NCI-H226 (cell line): Measurements from ENCODE around the gene RASGRF2.
A peak's percentile ranks its signal among the peaks of the same experiment; 100 is the strongest.
"Not testable (repeated sequence)": the region's sequence is repeated elsewhere in the genome, so short reads cannot be mapped to it uniquely, and the experiment has no call there.

Source experiments
- DNase-seq: peaks from one replicate; pipeline ENCODE4 v3.0.0-alpha.2; 2015

The RASGRF2 gene

DNA sequence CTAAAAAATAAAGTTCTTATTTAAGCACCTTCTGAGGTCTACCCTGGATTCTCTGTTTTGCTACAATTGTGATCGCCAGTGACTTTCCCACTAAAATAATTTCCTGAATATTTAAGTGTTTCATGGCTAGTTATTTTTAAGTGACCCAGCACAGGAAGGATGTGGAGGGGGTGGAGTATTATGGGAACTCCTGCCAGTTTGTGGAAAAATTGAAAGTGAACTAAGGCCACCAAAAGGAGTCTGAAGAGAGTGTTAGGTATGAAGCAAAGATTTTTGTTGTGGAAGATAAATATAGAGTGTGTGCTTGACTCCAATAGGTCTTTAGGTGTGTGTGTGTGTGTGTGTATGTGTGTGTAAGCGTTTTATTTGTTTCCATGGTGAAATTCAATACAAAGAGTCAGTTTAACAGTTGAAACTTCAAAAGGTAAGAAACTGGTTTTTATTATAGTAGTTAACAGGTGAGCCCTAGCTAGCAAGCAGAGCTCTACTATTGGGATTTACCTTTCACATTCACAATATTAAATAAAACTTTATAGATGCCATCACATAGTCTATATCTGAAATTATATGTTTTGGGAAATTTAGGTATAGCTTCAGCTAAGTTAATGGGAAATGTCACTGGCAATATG, 25.6 kb downstream of the RASGRF2 start:
- DNase-seq: no peak

DNA sequence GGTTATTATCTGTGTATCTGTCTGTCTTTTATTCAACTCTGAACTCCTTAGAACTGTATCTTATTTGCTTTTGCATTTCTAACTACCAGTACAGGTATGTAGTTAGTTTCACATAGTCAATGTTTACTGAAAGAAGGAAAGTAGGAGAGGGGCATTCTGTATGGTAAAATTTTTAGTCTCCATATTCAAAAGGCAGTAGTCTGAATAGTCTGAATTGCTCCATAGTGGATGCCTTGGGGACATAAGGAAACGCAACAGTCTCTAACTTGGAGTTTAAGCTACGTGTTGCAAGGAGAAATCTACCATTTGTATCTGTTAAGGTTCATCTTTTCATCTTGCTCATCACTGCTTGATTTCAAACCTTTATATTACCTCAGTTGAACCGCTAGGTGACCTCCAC, 26.2 kb downstream of the RASGRF2 start:
- no peak for DNase-seq

- no peak for DNase-seq
These were observed 27.1 kb downstream of the RASGRF2 start for GRCh38 chr5:80987078-80987766.

- no peak for DNase-seq
These were observed 28.3 kb downstream of the RASGRF2 start for GRCh38 chr5:80988419-80988935.

GRCh38 chr5:80989883-80990282, 29.7 kb downstream of the RASGRF2 start:
- DNase-seq: no peak

GRCh38 chr5:80990527-80990926, 30.4 kb downstream of the RASGRF2 start:
- DNase-seq: no peak

DNA sequence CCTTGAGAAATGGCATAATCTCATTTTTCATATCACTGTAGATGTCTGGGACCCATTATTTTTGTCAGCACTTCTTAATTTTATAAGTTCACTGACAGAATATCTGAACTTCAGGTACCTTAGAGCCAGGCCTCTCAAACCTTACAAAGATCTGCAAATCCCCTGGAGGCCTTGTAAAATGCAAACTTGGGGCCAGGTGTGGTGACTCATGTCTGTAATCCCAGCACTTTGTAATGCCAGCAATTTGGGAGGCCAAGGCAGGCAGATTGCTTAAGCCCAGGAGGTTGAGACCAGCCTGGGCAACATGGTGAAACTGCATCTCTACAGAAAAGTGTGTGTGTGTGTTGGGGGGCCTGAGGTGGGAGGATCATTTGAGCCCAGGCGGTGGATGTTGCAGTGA, 30.8 kb downstream of the RASGRF2 start:
- peak; percentile 36 for DNase-seq

DNA sequence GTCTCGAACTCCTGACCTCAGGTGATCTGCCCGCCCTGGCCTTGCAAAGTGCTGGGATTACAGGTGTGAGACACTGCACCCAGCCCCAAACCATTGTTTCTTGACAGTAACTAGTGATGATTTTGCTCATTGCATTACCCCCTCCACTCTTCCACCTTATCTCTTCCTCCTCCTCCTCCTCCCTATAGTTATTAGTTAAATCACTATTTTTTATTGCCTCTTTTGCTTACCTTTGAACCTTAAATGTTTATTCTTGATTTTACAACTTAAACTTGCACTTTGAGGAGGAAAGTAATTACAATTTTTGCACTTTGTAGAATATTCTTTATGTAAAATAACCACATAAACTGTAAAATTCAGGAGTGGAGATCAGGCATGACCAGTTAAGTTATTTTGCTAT, 35.7 kb downstream of the RASGRF2 start:
- DNase-seq: no peak

- DNase-seq: no peak
These were observed 38.4 kb downstream of the RASGRF2 start for GRCh38 chr5:80998590-80998979.

- DNase-seq: no peak
These were observed 43.7 kb downstream of the RASGRF2 start for GRCh38 chr5:81003811-81004386.

DNA sequence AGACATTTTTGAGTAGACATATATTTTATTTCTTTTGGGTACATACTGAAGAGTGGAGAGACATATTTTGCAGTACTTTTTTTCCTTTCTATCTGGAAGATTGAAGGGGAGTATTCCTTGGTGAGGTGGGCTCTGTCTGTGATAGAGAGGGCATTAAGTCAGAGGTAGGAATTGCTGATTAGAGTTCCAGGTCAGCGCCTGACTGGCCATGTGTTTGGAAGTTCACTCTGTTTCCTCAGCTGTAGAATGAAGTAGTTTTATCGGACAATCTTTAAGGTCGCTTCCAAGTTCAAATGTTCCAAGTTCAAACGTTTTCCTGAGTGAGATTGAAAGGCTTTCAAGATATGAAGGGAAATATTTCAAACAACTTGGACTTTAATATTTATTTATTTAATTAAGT, 45.5 kb downstream of the RASGRF2 start:
- no peak for DNase-seq

DNA sequence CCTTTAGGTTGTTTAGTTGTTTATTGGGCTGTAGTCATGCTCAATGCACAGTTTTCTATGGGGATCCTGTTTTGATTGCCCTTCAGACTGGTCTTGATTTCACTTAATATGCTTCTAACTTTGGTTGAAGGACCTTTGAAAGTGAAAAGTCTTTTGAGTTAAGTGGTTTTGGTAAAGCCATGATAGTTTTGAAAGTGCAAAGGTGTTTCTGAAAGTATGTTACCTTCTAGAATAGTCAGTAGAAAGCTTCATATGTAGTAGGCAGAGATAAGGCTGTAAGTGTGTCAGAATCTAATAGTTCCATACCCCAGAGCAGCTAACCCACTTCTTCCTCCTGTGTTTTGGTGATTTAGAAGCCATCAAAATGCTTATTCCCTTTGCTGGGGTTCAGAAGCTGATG, 46.1 kb downstream of the RASGRF2 start:
- no peak for DNase-seq

- DNase-seq: no peak
These were observed 46.9 kb downstream of the RASGRF2 start for GRCh38 chr5:81006947-81007636.

DNA sequence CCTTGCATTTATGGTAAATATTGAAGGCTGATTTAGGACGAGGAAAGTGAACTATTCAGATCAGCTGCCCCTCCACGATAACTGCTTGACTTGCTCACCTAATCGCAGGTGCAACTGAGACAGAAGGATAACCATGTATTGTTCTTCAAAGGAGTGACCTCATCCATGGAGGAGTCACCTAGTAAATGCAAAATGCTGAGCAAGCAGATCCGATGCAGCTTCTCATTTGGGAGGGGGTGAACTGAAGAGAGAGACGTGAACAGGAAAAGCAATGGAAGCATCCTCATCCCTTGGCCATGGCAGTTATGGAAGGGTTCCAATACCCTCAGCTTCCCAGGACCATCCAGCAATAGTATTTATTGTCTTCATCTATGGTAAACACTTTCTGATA, 47.5 kb downstream of the RASGRF2 start:
- DNase-seq: no peak

DNA sequence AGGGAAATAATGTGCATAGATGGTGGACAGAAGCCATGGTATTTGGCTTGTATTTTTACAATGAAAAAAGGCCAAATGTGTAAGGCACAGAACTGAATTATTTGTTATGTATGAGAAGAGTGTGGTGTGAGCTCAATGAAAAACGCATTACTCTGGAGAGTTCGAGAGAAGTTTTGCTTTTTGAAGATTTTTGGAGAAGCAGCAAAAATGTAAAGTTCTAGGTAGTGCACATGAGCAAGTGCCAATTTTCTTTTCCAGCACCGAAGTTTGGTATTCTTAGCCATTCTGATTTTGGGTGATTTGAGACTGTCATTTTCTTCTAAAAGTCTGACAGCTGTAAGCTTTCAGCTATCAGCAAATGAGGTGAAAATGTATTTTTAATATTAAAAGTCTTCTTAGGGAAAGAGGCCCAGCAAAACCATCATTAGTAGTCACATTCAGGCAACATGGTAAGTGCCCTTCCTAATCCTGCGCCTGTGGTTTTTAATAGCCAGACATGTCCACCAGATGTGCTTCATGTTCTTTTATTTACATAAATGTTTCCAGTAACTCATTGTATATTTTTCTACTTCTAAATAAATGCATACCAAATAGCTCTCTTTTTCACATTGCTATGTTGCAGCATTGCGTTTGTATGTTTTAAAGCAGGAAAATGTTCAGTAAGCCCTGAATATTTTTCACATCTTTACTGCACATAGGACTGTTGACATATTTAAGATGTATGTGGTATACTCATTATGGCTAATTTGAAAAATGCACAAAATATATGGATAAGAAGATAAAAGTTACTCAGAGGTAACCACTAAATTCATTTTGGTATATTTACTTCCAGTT, 50.4 kb downstream of the RASGRF2 start:
- no peak for DNase-seq

DNA sequence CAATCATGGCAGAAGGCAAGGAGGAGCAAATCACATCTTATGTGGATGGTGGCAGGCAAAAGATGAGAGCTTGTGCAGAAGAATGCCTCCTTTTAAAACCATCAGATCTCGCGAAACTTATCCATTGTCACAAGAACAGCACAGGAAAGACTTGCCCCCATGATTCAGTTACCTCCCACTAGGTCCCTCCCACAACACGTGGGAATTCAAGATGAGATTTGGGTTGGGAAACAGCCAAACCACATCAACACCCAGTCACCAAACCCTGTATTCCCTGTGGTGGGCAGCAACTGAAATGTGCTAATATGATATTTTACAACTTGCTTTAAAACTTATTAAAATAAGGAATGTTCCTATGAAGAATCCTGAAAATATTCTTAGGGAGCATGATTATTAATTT, 54.2 kb downstream of the RASGRF2 start:
- DNase-seq: no peak

- DNase-seq: no peak
These were observed 56.0 kb downstream of the RASGRF2 start for GRCh38 chr5:81016116-81016515.

- DNase-seq: no peak
These were observed 57.2 kb downstream of the RASGRF2 start for GRCh38 chr5:81017320-81017719.

DNA sequence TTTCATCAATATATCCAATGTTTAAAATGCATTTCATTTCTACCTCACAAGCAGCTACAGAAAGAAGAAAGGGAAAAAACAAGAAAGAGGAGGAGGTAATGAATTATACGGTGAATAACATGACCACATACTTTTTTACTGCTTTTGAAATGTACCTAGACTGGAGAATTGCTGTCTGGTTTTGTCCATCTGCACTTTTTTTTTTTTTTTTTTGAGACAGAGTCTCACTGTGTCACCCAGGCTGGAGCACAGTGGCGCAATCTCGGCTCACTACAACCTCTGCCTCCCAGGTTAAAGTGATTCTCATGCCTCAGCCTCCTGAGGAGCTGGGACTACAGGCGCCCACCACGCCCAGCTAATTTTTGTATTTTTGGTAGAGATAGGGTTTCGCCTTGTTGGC, 58.4 kb downstream of the RASGRF2 start:
- not testable (repeated sequence) for DNase-seq

DNA sequence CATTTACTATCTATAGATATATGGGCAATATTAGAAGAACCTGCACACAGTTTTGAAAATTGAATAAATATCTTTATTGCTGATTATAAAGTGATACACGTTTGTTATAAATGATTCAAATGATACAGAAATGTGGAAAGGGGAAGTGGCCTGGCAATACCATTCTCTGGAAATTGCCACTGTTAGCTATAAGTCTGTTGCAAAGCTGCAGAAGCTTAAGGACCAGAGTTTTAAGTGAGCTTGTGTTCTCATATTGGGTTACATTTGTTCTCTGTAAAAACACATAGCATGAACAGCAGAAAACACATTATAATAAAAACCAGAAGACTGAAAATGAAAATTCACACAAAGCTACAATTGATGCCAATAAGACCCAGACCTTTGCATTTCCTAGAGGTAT, 59.6 kb downstream of the RASGRF2 start:
- DNase-seq: no peak

DNA sequence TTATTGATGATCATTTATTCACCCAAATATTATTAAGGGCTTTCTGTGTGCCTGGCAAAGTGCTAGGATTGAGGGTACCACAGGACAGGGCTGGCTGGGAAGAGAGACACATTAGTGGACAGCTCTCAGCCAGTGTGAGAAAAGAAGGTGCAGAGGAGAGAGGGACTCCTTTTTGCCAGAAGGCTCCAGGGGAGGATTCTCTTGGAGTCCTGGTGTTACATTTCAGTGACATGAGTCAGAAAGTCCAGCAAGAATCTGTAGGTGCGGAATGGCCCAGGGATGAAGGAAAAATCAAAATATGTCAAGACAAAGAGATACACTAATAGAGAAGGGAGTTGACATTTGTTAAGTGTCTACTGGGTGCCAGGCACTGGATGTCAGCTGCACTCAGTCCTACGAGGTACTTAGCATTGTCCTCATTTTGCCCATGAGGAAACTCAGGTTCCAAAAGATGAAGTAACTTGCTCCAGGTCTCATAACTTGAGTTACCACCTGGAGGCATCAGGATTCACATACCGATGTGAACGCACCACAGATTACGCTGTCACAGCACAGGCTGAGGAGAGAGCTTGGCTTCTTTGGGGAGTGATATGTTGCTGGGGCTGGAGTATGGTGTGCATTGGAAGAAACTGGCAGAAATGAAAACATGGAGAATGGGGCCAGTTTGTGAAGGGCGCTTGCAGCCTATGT, 60.5 kb downstream of the RASGRF2 start:
- peak; percentile 69 for DNase-seq

- peak; percentile 16 for DNase-seq
These were observed 61.3 kb downstream of the RASGRF2 start for GRCh38 chr5:81021486-81021885.
